ENCODE data around the gene NLRC5.

The NLRC5 gene

DNA sequence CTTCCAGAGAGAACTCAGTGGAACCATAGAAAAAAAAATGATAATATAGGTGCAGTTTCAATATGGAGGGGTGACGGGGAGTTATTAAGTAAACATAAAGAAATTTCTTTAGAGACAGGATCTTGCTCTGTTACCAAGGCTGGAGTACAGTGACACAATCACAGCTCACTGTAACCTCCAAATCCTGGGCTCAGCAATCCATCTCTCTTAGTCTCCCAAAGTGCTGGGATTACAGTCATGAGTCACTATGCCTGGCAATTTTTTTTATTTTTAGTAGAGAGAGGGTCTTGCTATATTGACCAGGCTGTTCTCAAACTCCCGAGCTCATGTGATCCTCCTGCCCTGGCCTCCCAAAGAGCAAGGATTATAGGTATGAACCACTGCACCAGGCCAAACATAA lies 48.8 kb downstream of the NLRC5 start:
- H3K9ac ChIP-seq (ENCODE audit: low read length), result no peak overlapping the region
- no peaks in the 10 kb centered on the region for H3K9me3 ChIP-seq (replicated peaks; ENCODE audit: insufficient read depth, low read length)
- H3K36me3 ChIP-seq (replicated peaks; ENCODE audit: insufficient read depth, low read length), result no peaks in the 10 kb centered on the region
- DNase-seq, result no peak
- peaks cover 43% of the 10 kb centered on the region for H3K4me1 ChIP-seq (ENCODE audit: low read length)
- H3F3A ChIP-seq (ENCODE audit: insufficient read depth, low read length), result peaks cover 24% of the 10 kb centered on the region
- H3K79me2 ChIP-seq (ENCODE audit: low read length), result no peaks in the 10 kb centered on the region
- H3K9me2 ChIP-seq (replicated peaks; ENCODE audit: insufficient read depth, low read length), result no peaks in the 10 kb centered on the region
- H3K27ac ChIP-seq (ENCODE audit: low read length), result no peak overlapping the region
- H3K27me3 ChIP-seq (replicated peaks; ENCODE audit: insufficient read depth, low read length), result no peaks in the 10 kb centered on the region
- no peaks in the 10 kb centered on the region for H4K20me1 ChIP-seq (ENCODE audit: insufficient read depth, low read length)
- no peak overlapping the region for H3K4me3 ChIP-seq (ENCODE audit: low read length)
- TF ChIP-seq EZH2 (optimal IDR thresholded peaks at IDR 0.05; ENCODE audit: low read depth, low read length), result no peak
- H3K4me2 ChIP-seq (ENCODE audit: low read depth, low read length), result no peak overlapping the region
- H2AFZ ChIP-seq (ENCODE audit: low read length), result no peak overlapping the region

DNA sequence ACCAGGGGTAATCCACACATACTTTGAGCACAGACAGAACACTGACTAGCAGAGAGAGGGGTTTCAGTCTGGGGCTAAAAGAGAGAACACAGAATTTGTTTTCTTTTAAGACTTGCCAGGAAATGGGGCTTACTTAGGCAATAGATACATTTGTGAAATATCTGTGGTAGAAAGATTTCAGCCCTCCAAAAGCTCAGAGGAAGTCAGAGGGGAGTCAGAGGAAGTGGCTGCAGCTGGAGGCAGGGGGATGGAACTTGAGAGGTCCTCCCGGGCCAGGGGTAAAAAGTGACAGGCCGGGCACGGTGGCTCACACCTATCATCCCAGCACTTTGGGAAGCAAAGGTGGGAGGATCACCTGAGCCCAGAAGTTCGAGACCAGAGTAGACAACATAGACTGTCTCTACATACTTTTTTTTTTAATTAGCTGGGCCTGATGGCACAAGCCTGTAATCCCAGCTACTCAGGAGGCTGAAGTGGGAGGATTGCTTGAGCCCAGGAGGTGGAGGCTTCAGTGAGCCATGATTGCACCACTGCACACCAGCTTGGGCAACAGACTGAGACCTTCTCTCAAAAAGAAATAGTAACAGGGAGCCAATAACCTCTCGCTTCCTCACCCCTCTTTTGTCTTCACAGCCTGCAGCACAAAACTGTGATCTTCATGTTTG lies 49.9 kb downstream of the NLRC5 start:
- H3K9me2 ChIP-seq (replicated peaks; ENCODE audit: insufficient read depth, low read length), result no peaks in the 10 kb centered on the region
- no peaks in the 10 kb centered on the region for H3K79me2 ChIP-seq (ENCODE audit: low read length)
- DNase-seq, result peak; percentile 65
- H3K4me1 ChIP-seq (ENCODE audit: low read length), result peaks cover 47% of the 10 kb centered on the region
- no peaks in the 10 kb centered on the region for H3K9me3 ChIP-seq (replicated peaks; ENCODE audit: insufficient read depth, low read length)
- H3K27me3 ChIP-seq (replicated peaks; ENCODE audit: insufficient read depth, low read length), result no peaks in the 10 kb centered on the region
- H3K4me3 ChIP-seq (ENCODE audit: low read length), result no peak overlapping the region
- no peak overlapping the region for H3K9ac ChIP-seq (ENCODE audit: low read length)
- peaks cover 24% of the 10 kb centered on the region for H3F3A ChIP-seq (ENCODE audit: insufficient read depth, low read length)
- H3K36me3 ChIP-seq (replicated peaks; ENCODE audit: insufficient read depth, low read length), result no peaks in the 10 kb centered on the region
- H3K27ac ChIP-seq (ENCODE audit: low read length), result peak overlapping the region; percentile 50; the same call in 1 of the 2 replicates
- TF ChIP-seq EZH2 (optimal IDR thresholded peaks at IDR 0.05; ENCODE audit: low read depth, low read length), result no peak
- TF ChIP-seq, protein P1, sequence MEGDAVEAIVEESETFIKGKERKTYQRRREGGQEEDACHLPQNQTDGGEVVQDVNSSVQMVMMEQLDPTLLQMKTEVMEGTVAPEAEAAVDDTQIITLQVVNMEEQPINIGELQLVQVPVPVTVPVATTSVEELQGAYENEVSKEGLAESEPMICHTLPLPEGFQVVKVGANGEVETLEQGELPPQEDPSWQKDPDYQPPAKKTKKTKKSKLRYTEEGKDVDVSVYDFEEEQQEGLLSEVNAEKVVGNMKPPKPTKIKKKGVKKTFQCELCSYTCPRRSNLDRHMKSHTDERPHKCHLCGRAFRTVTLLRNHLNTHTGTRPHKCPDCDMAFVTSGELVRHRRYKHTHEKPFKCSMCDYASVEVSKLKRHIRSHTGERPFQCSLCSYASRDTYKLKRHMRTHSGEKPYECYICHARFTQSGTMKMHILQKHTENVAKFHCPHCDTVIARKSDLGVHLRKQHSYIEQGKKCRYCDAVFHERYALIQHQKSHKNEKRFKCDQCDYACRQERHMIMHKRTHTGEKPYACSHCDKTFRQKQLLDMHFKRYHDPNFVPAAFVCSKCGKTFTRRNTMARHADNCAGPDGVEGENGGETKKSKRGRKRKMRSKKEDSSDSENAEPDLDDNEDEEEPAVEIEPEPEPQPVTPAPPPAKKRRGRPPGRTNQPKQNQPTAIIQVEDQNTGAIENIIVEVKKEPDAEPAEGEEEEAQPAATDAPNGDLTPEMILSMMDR (IDR thresholded peaks at IDR 0.05; ENCODE audit: low read length), result no peak
- no peak for TF ChIP-seq EZH2phosphoT487 (IDR thresholded peaks at IDR 0.05; ENCODE audit: low read length)
- 0 out of 2 replicates have a peak overlapping the region, but pooled peaks have one; percentile 17 for H2AFZ ChIP-seq (ENCODE audit: low read length)
- H3K4me2 ChIP-seq (ENCODE audit: low read depth, low read length), result peak overlapping the region; percentile 11; the same call in 1 of the 2 replicates
- H4K20me1 ChIP-seq (ENCODE audit: insufficient read depth, low read length), result no peaks in the 10 kb centered on the region

DNA sequence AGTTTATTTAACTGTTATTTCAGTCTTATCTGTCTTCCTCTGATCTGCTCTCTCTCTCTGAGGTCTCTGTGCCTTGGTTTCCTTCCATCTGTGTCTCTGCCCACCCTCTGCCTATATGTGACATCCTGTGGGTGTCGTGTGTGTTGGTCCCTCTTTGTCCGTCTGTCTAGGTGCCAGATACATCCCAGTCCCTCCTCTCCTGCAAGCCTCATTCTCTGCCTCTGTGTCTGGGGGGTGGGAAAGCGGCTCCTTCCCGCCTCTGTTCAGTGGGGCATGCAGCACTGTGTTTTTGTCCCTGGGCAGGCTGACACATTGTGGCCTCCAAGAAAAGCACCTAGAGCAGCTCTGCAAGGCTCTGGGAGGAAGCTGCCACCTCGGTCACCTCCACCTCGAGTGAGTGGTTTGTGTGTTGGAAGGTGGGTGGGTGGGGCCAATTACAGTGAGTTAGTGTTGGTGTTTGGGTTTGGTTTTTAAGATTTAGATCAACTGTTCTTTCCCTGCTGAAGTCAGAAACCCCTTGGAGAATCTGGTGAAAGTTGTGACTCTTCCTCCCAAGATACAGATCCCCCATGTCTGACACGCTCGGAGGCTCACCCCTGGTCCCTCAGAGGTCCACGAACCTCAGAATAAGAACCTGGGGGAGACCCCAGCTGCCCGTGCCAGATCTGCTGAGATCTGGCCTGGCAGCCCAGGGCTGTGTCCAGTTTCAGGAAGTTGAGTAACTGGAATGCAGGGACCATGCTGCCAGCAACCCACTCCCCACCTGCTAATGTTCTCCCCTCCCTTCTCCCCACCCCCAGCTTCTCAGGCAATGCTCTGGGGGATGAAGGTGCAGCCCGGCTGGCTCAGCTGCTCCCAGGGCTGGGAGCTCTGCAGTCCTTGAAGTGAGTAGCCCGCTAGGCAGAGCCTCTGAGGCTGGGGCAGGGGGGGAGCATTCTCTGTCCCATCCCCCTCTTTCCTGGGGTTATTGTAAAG lies 52.1 kb downstream of the NLRC5 start:
- Histone ChIP-seq H3K9me3 (replicated peaks; ENCODE audit: insufficient read depth, low read length) (no peaks in the 10 kb centered on the region), H3K4me2 (ENCODE audit: low read depth, low read length) (peak overlapping the region; percentile 97), H4K20me1 (ENCODE audit: insufficient read depth, low read length) (no peaks in the 10 kb centered on the region), H2AFZ (ENCODE audit: low read length) (peak overlapping the region; percentile 46; the same call in 1 of the 2 replicates), H3K27me3 (replicated peaks; ENCODE audit: insufficient read depth, low read length) (no peaks in the 10 kb centered on the region), H3K79me2 (ENCODE audit: low read length) (no peaks in the 10 kb centered on the region), H3K9me2 (replicated peaks; ENCODE audit: insufficient read depth, low read length) (no peaks in the 10 kb centered on the region), H3F3A (ENCODE audit: insufficient read depth, low read length) (peaks cover 24% of the 10 kb centered on the region), H3K4me3 (ENCODE audit: low read length) (peak overlapping the region; percentile 52), H3K27ac (ENCODE audit: low read length) (peak overlapping the region; percentile 75), H3K4me1 (ENCODE audit: low read length) (peaks cover 47% of the 10 kb centered on the region), H3K9ac (ENCODE audit: low read length) (peak overlapping the region; percentile 47; the same call in 1 of the 2 replicates), H3K36me3 (replicated peaks; ENCODE audit: insufficient read depth, low read length) (no peaks in the 10 kb centered on the region)
- TF ChIP-seq EZH2phosphoT487 (IDR thresholded peaks at IDR 0.05; ENCODE audit: low read length) (no peak), EZH2 (optimal IDR thresholded peaks at IDR 0.05; ENCODE audit: low read depth, low read length) (no peak)
- TF ChIP-seq, protein P1 (IDR thresholded peaks at IDR 0.05; ENCODE audit: low read length), result no peak
- peak; percentile 61 for DNase-seq
